SK-N-SH (cell line): ENCODE results near the gene MCM3AP. TPM values are rescaled to one million over a fixed set of nuclear protein-coding genes. Genes with fewer than 3 reads are reported as not detected.

Experiments used
- CTCF ChIA-PET: fragments of 300-600, 350-600 bp; formaldehyde crosslinking; extraction: SDS; loops from one replicate; lab custom pipeline; 2021; lab: Yijun Ruan, JAX
- POLR2A ChIA-PET: fragments of 350-600 bp; sonication (Branson Sonifier 250); formaldehyde crosslinking; extraction: SDS; loops from one replicate; lab custom pipeline; 2020; ENCODE audit warnings: antibody characterized with exemption, inconsistent platforms; lab: Yijun Ruan, JAX
- DNase-seq: peaks from one replicate; pipeline ENCODE4 v3.0.0; 2012
- H2AFZ ChIP-seq: fragments of 200-600 bp; sonication (generic); 2 replicates; pipeline ENCODE4 v1.8.1; 2016; ENCODE audit warnings: antibody characterized with exemption, mild to moderate bottlenecking, low read depth
- H3F3A ChIP-seq: fragments of 200-600 bp; sonication (generic); replicated peaks from 2 replicates; pipeline ENCODE3; 2016; ENCODE audit warnings: antibody characterized with exemption, mild to moderate bottlenecking; ENCODE audit not compliant: insufficient read depth
- H3K27ac ChIP-seq, 2 experiments: fragments of 200-500 bp in 1 of 2; fragments of 200-600 bp in 1 of 2; sonication (Bioruptor generic) in 1 of 2; sonication (generic), shearing (Covaris generic) in 1 of 2; 2 replicates each; pipeline versions ENCODE4 v1.5.1 to v1.6.1; 2014 to 2016; ENCODE audit warnings: low read depth in 2 of 2, inconsistent platforms in 1 of 2, low read length in 1 of 2, mild to moderate bottlenecking in 1 of 2, mixed read lengths in 1 of 2
- H3K27me3 ChIP-seq: fragments of 200-600 bp; sonication (generic), shearing (Covaris generic); 2 replicates; pipeline ENCODE4 v1.6.1; 2016; ENCODE audit warnings: mixed run types; ENCODE audit not compliant: insufficient read depth
- H3K36me3 ChIP-seq, 2 experiments: fragments of 200-500 bp in 1 of 2; fragments of 200-600 bp in 1 of 2; sonication (Bioruptor generic) in 1 of 2; sonication (generic) in 1 of 2; replicated peaks in 1 of 2; 2 replicates each; pipeline versions ENCODE3 to v1.5.1; 2014 to 2016; ENCODE audit warnings: low read length in 1 of 2, mild to moderate bottlenecking in 1 of 2; ENCODE audit not compliant: insufficient read depth in 2 of 2, control insufficient read depth in 1 of 2
- H3K4me1 ChIP-seq, 2 experiments: fragments of 200-500 bp in 1 of 2; fragments of 200-600 bp in 1 of 2; sonication (Bioruptor generic) in 1 of 2; sonication (generic), shearing (Covaris generic) in 1 of 2; 2 replicates each; pipeline versions ENCODE4 v1.5.1 to v1.6.1; 2014 to 2016; ENCODE audit warnings: low read depth in 1 of 2, low read length in 1 of 2, mixed run types in 1 of 2; ENCODE audit not compliant: insufficient read depth in 2 of 2, control insufficient read depth in 1 of 2
- H3K4me2 ChIP-seq: fragments of 200-600 bp; sonication (generic), shearing (Covaris generic); 2 replicates; pipeline ENCODE4 v1.6.1; 2017; ENCODE audit warnings: mixed run types
- H3K4me3 ChIP-seq, 2 experiments: fragments of 200-500 bp in 1 of 2; fragments of 200-600 bp in 1 of 2; sonication (Bioruptor generic) in 1 of 2; sonication (generic), shearing (Covaris generic) in 1 of 2; 2 replicates each; pipeline versions ENCODE4 v1.5.1 to v1.8.1; 2014 to 2016; ENCODE audit warnings: low read depth in 2 of 2, inconsistent platforms in 1 of 2, low read length in 1 of 2, mild to moderate bottlenecking in 1 of 2, mixed read lengths in 1 of 2, moderate library complexity in 1 of 2
- H3K79me2 ChIP-seq: fragments of 200-600 bp; sonication (generic); 2 replicates; pipeline ENCODE4 v1.8.1; 2017; ENCODE audit warnings: mild to moderate bottlenecking; ENCODE audit not compliant: insufficient read depth
- H3K9ac ChIP-seq: fragments of 200-600 bp; sonication (generic); 2 replicates; pipeline ENCODE4 v1.6.1; 2017; ENCODE audit warnings: mixed run types
- H3K9me2 ChIP-seq: fragments of 200-600 bp; sonication (generic); 2 replicates; pipeline ENCODE4 v1.6.1; 2017; ENCODE audit warnings: mixed run types
- H3K9me3 ChIP-seq: fragments of 200-600 bp; sonication (generic); 2 replicates; pipeline ENCODE4 v1.6.1; 2017; ENCODE audit warnings: mixed run types, mild to moderate bottlenecking, moderate library complexity
- H4K20me1 ChIP-seq: fragments of 200-600 bp; sonication (generic); 2 replicates; pipeline ENCODE4 v1.6.1; 2017; ENCODE audit warnings: mild to moderate bottlenecking, mixed run types; ENCODE audit not compliant: insufficient read depth
- CHD2 ChIP-seq: fragments of 150-350 bp; IDR thresholded peaks from 2 replicates; pipeline ENCODE4 v1.6.1; 2018; ENCODE audit warnings: low read length; ENCODE audit not compliant: partially characterized antibody
- ELF1 ChIP-seq: IDR thresholded peaks from 2 replicates; pipeline ENCODE4 v1.4.0; 2012
- EP300 ChIP-seq, 2 experiments: IDR thresholded peaks; 2 replicates each; pipeline versions ENCODE4 v1.4.0 to v1.6.1; 2012; ENCODE audit warnings: borderline replicate concordance in 1 of 2, low read depth in 1 of 2, low read length in 1 of 2
- EZH2phosphoT487 ChIP-seq: fragments of 200-600 bp; sonication (generic); IDR thresholded peaks from 2 replicates; pipeline ENCODE4 v1.6.1; 2017; ENCODE audit warnings: low read depth, mixed run types, mild to moderate bottlenecking, antibody characterized with exemption, moderate library complexity, borderline replicate concordance
- FOSL2 ChIP-seq: IDR thresholded peaks from 2 replicates; pipeline ENCODE4 v1.4.0; 2012; ENCODE audit warnings: low read depth, mild to moderate bottlenecking, moderate library complexity, borderline replicate concordance
- FOXJ3 ChIP-seq: sonication (generic); formaldehyde crosslinking; IDR thresholded peaks from 2 replicates; pipeline ENCODE4 v1.5.1; 2020; ENCODE audit warnings: mild to moderate bottlenecking, missing genetic modification reagents
- FOXM1 ChIP-seq: IDR thresholded peaks from 2 replicates; pipeline ENCODE4 v1.4.0; 2012; ENCODE audit warnings: low read depth, mild to moderate bottlenecking
- GATA2 ChIP-seq: sonication (generic); formaldehyde crosslinking; IDR thresholded peaks from 2 replicates; pipeline ENCODE4 v1.5.0; 2020; ENCODE audit warnings: mild to moderate bottlenecking, missing genetic modification reagents
- MAX ChIP-seq: IDR thresholded peaks from 2 replicates; pipeline ENCODE4 v1.4.0; 2012; ENCODE audit warnings: low read depth
- MEF2A ChIP-seq: IDR thresholded peaks from 2 replicates; pipeline ENCODE4 v1.4.0; 2012; ENCODE audit warnings: low read depth, borderline replicate concordance
- MXI1 ChIP-seq: IDR thresholded peaks from 2 replicates; pipeline ENCODE4 v1.6.1; 2012; ENCODE audit warnings: mild to moderate bottlenecking, low read depth, low read length, improper control_type of control experiment
- NFIC ChIP-seq: IDR thresholded peaks from 2 replicates; pipeline ENCODE4 v1.4.0; 2012; ENCODE audit warnings: borderline replicate concordance
- POLR2AphosphoS5 ChIP-seq: IDR thresholded peaks from 2 replicates; pipeline ENCODE4 v1.6.1; 2012; ENCODE audit warnings: low read depth, low read length
- RAD21 ChIP-seq: IDR thresholded peaks from 2 replicates; pipeline ENCODE4 v1.6.1; 2012; ENCODE audit warnings: mild to moderate bottlenecking, low read length
- RCOR1 ChIP-seq: fragments of 150-350 bp; IDR thresholded peaks from 2 replicates; pipeline ENCODE4 v1.6.1; 2017; ENCODE audit warnings: antibody characterized with exemption, low read length
- RFX5 ChIP-seq: IDR thresholded peaks from 2 replicates; pipeline ENCODE4 v1.6.1; 2012; ENCODE audit warnings: mild to moderate bottlenecking, improper control_type of control experiment, low read length
- RXRA ChIP-seq: IDR thresholded peaks from 2 replicates; pipeline ENCODE4 v1.4.0; 2012; ENCODE audit warnings: low read depth, mild to moderate bottlenecking, borderline replicate concordance
- SIN3A ChIP-seq: IDR thresholded peaks from 2 replicates; pipeline ENCODE4 v1.6.1; 2012; ENCODE audit warnings: low read depth, mild to moderate bottlenecking, low read length, moderate library complexity, borderline replicate concordance
- SMC3 ChIP-seq: IDR thresholded peaks from 2 replicates; pipeline ENCODE4 v1.6.1; 2012; ENCODE audit warnings: low read depth, low read length, improper control_type of control experiment
- TAF1 ChIP-seq: IDR thresholded peaks from 2 replicates; pipeline ENCODE4 v1.6.1; 2012; ENCODE audit warnings: low read depth, mild to moderate bottlenecking, low read length, moderate library complexity, borderline replicate concordance
- YY1 ChIP-seq: IDR thresholded peaks from 2 replicates; pipeline ENCODE4 v1.4.0; 2012; ENCODE audit warnings: low read depth, mild to moderate bottlenecking
- WGBS: methylation state at CpG from one replicate; pipeline ENCODE4 v1.1.6; 2017; ENCODE audit warnings: low lambda C conversion rate; 5-methylcytosine and 5-hydroxymethylcytosine counted together
- polyA plus RNA-seq, 3 experiments: library from polyadenylated mRNA; depleted of rRNA; stranded (reverse); fragments of >200 nt; gene quantifications; 2 replicates each; pipeline ENCODE4 v1.2.3, GENCODE V29; 2012
- TF ChIP-seq, protein P1 (sequence below): IDR thresholded peaks from 2 replicates; pipeline ENCODE4 v1.6.1; 2012; ENCODE audit warnings: mild to moderate bottlenecking, low read depth, low read length, moderate library complexity
- TF ChIP-seq, protein P2 (sequence below): IDR thresholded peaks from 2 replicates; pipeline ENCODE4 v1.4.0; 2012; ENCODE audit warnings: low read depth, borderline replicate concordance

The MCM3AP gene
- polyA plus RNA-seq, 1 of the 3 experiments (the other 2 are of a cell fraction), result 42.9 TPM

DNA sequence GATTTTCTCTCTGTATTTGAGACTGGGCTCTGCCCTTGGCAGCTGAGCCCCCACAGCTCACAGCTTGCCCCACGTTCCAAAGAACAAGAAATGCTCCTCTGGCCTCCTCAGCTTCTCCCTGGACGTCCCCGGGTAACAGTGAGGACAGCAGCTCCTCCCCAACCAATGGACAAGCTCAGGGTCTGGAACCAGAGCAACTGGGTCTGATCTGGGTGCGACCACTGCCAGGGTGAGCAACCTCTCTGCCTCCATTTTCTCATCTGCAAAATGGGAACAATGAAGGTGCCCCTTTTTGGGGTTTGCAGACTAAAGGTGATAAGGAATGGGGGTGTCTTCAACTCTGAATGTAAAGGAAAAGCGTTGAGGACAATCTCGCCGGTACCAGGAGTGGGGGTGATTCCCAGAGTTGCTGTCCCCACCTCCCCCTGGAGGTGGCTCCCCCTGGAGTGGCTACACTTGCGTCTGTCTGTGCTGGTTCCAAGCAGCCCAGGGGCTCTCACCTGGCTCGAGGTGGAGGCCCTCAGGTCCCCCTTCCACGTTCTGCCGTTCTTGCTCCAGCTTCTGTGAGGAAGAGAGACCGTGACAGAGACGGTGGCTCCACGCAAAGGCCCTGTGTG is 31.4 kb upstream of the MCM3AP start:
- H3K9me3 ChIP-seq, result no peaks in the 10 kb centered on the region
- ChIA-PET CTCF (no interaction called here), POLR2A (no interaction called here)
- no peak for DNase-seq
- peaks cover 4 to 31% of the 10 kb centered on the region in 2 experiments; a peak in 2 of 4 replicates for H3K4me1 ChIP-seq
- peaks cover 2 to 10% of the 10 kb centered on the region in 2 experiments for H3K36me3 ChIP-seq
- H4K20me1 ChIP-seq, result peaks cover 5% of the 10 kb centered on the region; the same call in 1 of the 2 replicates
- 97% methylated on average over 14 of the region's 14 CpGs for WGBS
- H3K4me3 ChIP-seq, result no peak overlapping the region
- no peak overlapping the region for H3K9ac ChIP-seq
- no peaks in the 10 kb centered on the region for H3K9me2 ChIP-seq
- no peak for TF ChIP-seq EP300 (IDR thresholded peaks at IDR 0.05; ENCODE audit: borderline replicate concordance in 1 of 2, low read depth in 1 of 2, low read length in 1 of 2)
- no peak for TF ChIP-seq EZH2phosphoT487
- no peak for TF ChIP-seq CHD2
- TF ChIP-seq FOXJ3 (CRISPR knock-in tag), result no peak
- TF ChIP-seq RFX5, result no peak
- TF ChIP-seq FOXM1, result no peak
- TF ChIP-seq MAX, result no peak
- no peak for TF ChIP-seq NFIC
- TF ChIP-seq, protein P1, sequence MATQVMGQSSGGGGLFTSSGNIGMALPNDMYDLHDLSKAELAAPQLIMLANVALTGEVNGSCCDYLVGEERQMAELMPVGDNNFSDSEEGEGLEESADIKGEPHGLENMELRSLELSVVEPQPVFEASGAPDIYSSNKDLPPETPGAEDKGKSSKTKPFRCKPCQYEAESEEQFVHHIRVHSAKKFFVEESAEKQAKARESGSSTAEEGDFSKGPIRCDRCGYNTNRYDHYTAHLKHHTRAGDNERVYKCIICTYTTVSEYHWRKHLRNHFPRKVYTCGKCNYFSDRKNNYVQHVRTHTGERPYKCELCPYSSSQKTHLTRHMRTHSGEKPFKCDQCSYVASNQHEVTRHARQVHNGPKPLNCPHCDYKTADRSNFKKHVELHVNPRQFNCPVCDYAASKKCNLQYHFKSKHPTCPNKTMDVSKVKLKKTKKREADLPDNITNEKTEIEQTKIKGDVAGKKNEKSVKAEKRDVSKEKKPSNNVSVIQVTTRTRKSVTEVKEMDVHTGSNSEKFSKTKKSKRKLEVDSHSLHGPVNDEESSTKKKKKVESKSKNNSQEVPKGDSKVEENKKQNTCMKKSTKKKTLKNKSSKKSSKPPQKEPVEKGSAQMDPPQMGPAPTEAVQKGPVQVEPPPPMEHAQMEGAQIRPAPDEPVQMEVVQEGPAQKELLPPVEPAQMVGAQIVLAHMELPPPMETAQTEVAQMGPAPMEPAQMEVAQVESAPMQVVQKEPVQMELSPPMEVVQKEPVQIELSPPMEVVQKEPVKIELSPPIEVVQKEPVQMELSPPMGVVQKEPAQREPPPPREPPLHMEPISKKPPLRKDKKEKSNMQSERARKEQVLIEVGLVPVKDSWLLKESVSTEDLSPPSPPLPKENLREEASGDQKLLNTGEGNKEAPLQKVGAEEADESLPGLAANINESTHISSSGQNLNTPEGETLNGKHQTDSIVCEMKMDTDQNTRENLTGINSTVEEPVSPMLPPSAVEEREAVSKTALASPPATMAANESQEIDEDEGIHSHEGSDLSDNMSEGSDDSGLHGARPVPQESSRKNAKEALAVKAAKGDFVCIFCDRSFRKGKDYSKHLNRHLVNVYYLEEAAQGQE, result no peak
- TF ChIP-seq YY1, result no peak
- no peak for TF ChIP-seq RXRA
- H3F3A ChIP-seq, result peaks cover 3% of the 10 kb centered on the region
- no peak overlapping the region for H3K27ac ChIP-seq
- no peak overlapping the region for H2AFZ ChIP-seq
- H3K79me2 ChIP-seq, result peaks cover 28% of the 10 kb centered on the region
- H3K4me2 ChIP-seq, result no peak overlapping the region
- H3K27me3 ChIP-seq, result no peaks in the 10 kb centered on the region

DNA sequence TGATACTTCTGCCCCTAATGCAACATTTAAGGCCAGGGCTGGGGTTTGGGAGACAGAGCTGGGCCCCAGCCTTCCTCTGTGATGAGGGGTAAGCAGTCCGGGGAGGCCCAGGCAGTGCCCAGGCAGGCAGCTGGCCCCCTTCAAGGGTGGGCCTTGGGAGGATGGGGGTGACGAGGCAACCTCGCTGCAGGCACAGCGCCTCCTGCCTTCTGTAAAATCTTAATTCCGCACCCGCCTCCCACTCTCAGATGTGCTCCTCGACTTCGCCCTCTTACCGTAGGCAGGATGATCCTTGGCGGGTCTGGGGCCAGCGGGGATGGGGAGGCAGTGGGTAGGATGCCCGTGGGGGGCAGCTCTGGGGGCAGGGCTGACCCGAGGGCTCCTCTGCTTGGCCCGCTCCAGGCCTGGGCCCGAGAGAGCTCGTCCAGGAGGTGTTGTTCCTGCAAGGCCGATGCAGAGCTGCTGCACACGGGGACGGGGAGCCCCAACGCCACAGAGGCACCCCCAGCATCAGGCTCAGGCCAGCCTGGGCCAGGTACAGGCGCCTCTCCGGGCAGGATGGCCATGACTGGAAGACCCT is 29.1 kb upstream of the MCM3AP start:
- H4K20me1 ChIP-seq, result no peaks in the 10 kb centered on the region
- H3K79me2 ChIP-seq, result peaks cover 7% of the 10 kb centered on the region
- peaks cover 0 to 18% of the 10 kb centered on the region in 2 experiments; a peak in 1 of 4 replicates for H3K4me1 ChIP-seq
- peaks cover 0 to 11% of the 10 kb centered on the region in 2 experiments for H3K36me3 ChIP-seq
- 93% methylated on average over 11 of the region's 22 CpGs for WGBS
- H2AFZ ChIP-seq, result no peak overlapping the region
- no peaks in the 10 kb centered on the region for H3K27me3 ChIP-seq
- TF ChIP-seq GATA2 (CRISPR knock-in tag) (no peak), RFX5 (no peak), FOXM1 (no peak), ELF1 (no peak), RAD21 (no peak), SMC3 (no peak), FOSL2 (no peak), TAF1 (no peak), NFIC (no peak), RCOR1 (no peak), CHD2 (no peak), MEF2A (no peak), POLR2AphosphoS5 (no peak), SIN3A (no peak), MXI1 (no peak)
- TF ChIP-seq, protein P2, sequence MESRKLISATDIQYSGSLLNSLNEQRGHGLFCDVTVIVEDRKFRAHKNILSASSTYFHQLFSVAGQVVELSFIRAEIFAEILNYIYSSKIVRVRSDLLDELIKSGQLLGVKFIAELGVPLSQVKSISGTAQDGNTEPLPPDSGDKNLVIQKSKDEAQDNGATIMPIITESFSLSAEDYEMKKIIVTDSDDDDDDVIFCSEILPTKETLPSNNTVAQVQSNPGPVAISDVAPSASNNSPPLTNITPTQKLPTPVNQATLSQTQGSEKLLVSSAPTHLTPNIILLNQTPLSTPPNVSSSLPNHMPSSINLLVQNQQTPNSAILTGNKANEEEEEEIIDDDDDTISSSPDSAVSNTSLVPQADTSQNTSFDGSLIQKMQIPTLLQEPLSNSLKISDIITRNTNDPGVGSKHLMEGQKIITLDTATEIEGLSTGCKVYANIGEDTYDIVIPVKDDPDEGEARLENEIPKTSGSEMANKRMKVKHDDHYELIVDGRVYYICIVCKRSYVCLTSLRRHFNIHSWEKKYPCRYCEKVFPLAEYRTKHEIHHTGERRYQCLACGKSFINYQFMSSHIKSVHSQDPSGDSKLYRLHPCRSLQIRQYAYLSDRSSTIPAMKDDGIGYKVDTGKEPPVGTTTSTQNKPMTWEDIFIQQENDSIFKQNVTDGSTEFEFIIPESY, result no peak
- no peaks in the 10 kb centered on the region for H3F3A ChIP-seq
- ChIA-PET CTCF (interaction anchor here (0.8 to 1.1 kb wide), 2 partner anchors 11 kb away, joined by 3 to 4 read pairs; a partner anchor contains a TSS), POLR2A (no interaction called here)
- H3K4me2 ChIP-seq, result no peak overlapping the region
- no peak overlapping the region for H3K27ac ChIP-seq
- no peaks in the 10 kb centered on the region for H3K9me3 ChIP-seq
- H3K9me2 ChIP-seq, result no peaks in the 10 kb centered on the region
- no peak overlapping the region for H3K9ac ChIP-seq
- no peak overlapping the region for H3K4me3 ChIP-seq
- DNase-seq, result no peak
